HG02840 (cell line): Measurements from ENCODE around the gene SARDH.
"Not testable (repeated sequence)": the region's sequence is repeated elsewhere in the genome, so short reads cannot be mapped to it uniquely, and the experiment has no call there.

Experiments
- ATAC-seq: cut with Tn5 transposase; IDR thresholded peaks from one replicate; pipeline ENCODE4 v1.9.1; 2021; ENCODE audit warnings: mild to moderate bottlenecking, moderate library complexity, moderate number of reproducible peaks; ENCODE audit not compliant: unreplicated experiment, low FRiP score

SARDH gene

GRCh38 chr9:133775951-133776905 is 38.1 kb upstream of the SARDH start:
- no peak for ATAC-seq

GRCh38 chr9:133775291-133775690 is 37.1 kb upstream of the SARDH start:
- no peak for ATAC-seq

GRCh38 chr9:133774799-133775198 is 36.6 kb upstream of the SARDH start:
- ATAC-seq, result no peak

DNA sequence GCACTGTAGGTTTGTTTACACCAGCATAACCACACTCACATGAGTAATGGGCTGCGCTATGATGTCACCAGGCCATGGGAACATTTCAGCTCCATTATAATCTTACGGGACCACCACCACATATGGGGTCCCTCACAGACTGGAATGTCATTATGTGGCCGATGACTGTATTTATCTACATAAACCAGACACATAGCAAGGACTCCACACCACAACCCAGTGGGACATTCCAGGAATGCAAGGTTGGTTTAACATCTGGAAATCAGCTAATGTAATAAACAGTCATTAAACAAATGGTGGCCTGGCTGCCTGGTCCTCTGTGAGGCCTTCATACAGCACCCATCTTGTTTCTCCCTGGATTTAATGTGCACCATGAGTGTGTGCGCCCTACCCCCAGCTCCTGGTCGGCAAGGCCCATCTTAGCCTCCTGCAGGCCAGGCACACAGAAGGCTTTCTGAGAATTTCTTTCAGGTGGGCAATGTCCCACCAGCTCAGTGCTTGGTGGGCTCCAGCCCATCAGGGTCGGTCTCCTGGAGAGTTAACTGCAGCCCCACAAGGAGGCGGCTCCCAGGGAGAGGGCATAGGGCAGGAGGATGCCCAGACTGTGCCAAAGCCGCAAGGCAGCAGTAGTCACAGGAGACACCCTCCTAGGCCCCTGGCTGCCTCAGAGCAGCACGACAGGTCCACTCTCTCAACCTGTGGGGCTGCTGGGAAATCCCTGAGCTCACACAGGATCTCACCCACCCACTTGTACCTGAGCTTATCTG is 35.9 kb upstream of the SARDH start:
- no peak for ATAC-seq

GRCh38 chr9:133772581-133772980 is 34.4 kb upstream of the SARDH start:
- ATAC-seq, result no peak

GRCh38 chr9:133771486-133772482 is 33.6 kb upstream of the SARDH start:
- no peak for ATAC-seq

- no peak for ATAC-seq
Measured at GRCh38 chr9:133770076-133770777, 32.1 kb upstream of the SARDH start.

DNA sequence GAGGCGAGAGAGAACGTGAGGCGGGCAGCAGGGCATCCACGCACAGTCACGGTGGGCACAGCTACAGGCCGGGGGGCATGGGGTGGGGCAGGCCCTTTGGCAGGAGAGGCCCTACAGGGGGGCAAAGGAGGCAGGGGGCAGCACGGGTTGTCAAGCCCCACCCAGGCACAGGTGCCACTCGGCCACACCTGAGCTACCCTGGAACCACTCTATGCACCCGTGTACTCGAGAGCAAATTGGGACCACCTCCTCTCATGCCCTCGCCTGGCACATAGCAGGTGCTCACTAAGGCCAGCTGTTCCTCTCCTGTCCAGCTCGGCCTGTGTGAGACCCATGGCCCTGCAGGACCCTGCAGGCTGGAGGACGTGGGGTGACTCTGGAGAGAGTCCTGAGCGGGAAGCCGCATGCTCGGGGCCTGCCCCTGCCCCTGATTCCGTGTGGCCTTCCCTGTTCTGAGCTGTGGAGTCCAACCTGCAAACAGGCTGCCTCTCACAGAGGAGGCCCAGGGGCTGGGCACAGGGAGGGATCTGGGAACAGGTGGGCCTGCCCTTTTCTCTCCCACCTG is 31.4 kb upstream of the SARDH start:
- ATAC-seq, result no peak

GRCh38 chr9:133768859-133769510 is 30.8 kb upstream of the SARDH start:
- ATAC-seq, result no peak

- ATAC-seq, result no peak
Measured at GRCh38 chr9:133768371-133768858, 30.3 kb upstream of the SARDH start.

DNA sequence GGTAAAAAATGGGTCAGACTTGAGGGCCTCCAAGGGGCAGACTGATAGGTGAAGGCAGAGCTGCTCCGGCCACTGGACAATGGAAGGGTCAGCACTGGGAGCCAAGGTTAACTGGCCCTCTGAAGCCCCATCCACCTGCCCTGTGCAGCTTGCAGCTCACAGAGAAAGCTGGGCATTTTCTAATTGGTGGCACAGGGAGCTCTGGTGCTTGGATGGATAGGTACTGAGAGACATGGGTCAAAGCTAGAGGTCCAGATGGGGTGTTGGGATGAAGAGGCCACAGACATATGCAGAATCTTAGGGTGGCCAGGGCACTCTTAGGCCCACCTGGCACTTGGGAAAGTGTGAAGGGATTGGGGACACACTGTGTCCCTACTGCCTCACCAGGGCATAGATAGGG is 29.5 kb upstream of the SARDH start:
- ATAC-seq, result no peak

DNA sequence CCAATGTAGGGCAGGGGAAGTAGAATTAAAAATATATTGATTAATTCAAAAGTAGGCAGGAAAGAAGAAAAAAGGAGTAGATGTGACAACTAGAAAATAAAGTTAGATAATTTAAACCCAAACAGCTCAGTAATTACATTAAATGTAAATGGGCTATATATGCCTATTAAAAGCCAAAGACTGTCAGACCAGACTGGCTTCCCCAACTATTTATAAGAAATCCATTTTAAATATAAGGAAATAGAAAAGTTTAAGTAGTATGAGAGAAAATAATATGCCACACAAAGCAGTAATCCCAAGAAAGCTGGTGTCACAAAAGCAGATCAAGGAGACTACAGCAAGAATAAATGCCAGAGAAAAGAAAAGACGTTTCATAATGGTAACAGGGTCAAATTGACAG is 28.9 kb upstream of the SARDH start:
- no peak for ATAC-seq

DNA sequence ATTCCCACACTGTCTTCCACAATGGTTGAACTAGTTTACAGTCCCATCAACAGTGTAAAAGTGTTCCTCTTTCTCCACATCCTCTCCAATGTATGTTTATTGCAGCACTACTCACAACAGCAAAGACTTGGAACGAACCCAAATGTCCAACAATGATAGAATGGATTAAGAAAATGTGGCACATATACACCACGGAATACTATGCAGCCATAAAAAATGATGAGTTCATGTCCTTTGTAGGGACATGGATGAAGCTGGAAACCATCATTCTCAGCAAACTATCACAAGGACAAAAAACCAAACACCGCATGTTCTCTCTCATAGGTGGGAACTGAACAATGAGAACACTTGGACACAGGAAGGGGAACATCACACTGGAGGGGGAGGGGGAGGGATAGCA is 28.1 kb upstream of the SARDH start:
- not testable (repeated sequence) for ATAC-seq

DNA sequence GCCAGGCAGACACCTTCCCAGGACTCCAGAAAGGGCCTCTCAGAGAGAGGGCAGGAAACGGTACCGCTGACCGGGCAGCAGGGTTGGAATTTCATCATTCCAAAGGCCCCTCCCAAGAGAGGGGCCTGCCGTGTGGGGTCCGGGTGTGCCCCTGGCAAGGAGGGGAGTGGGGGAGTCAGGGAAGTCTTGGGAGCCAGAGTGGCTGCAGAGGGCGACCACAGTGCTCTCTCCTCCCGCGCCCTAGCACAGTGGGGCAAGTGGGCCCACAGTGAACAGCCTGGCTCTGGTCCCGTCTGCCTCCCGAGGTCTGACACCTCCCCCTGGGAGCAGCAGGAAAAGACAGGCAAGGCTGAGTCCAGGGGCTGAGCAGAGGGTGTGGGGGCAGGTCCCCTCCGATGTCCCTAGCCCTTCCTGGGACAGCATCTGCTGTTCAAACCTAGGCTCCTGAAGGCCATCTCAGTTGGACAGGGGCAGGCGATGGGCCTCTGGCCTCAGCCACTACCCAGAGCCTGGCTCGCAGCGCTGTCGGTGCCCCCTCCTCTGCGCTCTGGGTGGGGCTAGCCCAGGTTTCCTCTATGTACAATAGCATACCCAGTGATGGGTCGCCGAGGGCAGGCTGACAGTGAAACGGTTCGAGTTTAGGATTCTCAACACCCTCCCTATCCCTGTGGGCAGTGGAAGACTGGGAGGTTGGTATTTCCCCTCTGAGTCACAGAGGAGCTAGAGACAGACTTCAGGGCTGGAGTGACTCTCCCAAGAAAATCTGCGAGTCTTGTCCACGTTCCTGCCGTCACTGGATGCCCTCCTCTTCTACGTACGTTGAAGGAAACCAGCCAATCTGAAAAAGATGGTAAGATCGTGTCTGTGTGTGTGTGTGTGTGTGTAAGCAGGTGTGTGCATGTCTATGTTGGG is 25.4 kb upstream of the SARDH start:
- no peak for ATAC-seq

GRCh38 chr9:133762488-133763271 is 24.5 kb upstream of the SARDH start:
- ATAC-seq, result no peak

- ATAC-seq, result no peak
Measured at GRCh38 chr9:133761641-133762248, 23.6 kb upstream of the SARDH start.
